Suprapubic skin (tissue), 4 donors: ENCODE results near the gene CUTA. TPM values are rescaled to one million over a fixed set of nuclear protein-coding genes. Genes with fewer than 3 reads are reported as not detected.

ENCODE experiments used
- DNase-seq, 2 donors: peaks; one replicate each; pipeline ENCODE4 v3.0.0-alpha.2; 2019; ENCODE audit warnings: low spot score in 2 of 2
- H3K27ac ChIP-seq: fragments of 200-600 bp; sonication (generic); one replicate; pipeline ENCODE4 v1.5.1; 2019
- H3K27me3 ChIP-seq: fragments of 200-600 bp; sonication (generic); one replicate; pipeline ENCODE4 v1.5.1; 2019
- H3K36me3 ChIP-seq: fragments of 200-600 bp; sonication (generic); one replicate; pipeline ENCODE4 v1.5.1; 2019
- H3K4me1 ChIP-seq: fragments of 200-600 bp; sonication (generic); one replicate; pipeline ENCODE4 v1.5.1; 2019
- H3K4me3 ChIP-seq: fragments of 200-600 bp; sonication (generic); one replicate; pipeline ENCODE4 v1.5.1; 2019; ENCODE audit warnings: mild to moderate bottlenecking
- H3K9me3 ChIP-seq: fragments of 200-600 bp; sonication (generic); one replicate; pipeline ENCODE4 v1.5.1; 2019
- EP300 ChIP-seq: sonication (generic); formaldehyde crosslinking; IDR thresholded peaks from one replicate; pipeline ENCODE4 v1.6.1; 2017; ENCODE audit warnings: antibody characterized with exemption
- POLR2A ChIP-seq, 2 donors: fragments of 450-650 bp; IDR thresholded peaks; one replicate each; pipeline ENCODE4 v1.6.1; 2017; ENCODE audit warnings: antibody characterized with exemption in 2 of 2, mild to moderate bottlenecking in 2 of 2, moderate library complexity in 2 of 2
- POLR2AphosphoS5 ChIP-seq, 3 donors: sonication (generic); formaldehyde crosslinking; IDR thresholded peaks; one replicate each; pipeline ENCODE4 v1.6.1; 2017; ENCODE audit warnings: antibody characterized with exemption in 3 of 3
- WGBS: methylation state at CpG from one replicate; pipeline ENCODE4 v1.1.5; 2018; 5-methylcytosine and 5-hydroxymethylcytosine counted together
- total RNA-seq, 4 donors: library from RNA; depleted of rRNA; stranded (reverse); fragments of >200 nt; gene quantifications; one replicate each; pipeline ENCODE4 v1.1.0, GENCODE V29; 2016
- TF ChIP-seq, protein P1 (sequence below), 2 donors: fragments of 200-600 bp in 1 of 2; fragments of 450-650 bp in 1 of 2; sonication (generic) in 1 of 2; IDR thresholded peaks; one replicate each; pipeline ENCODE4 v1.5.1; 2016 to 2019; ENCODE audit warnings: antibody characterized with exemption in 2 of 2, mild to moderate bottlenecking in 1 of 2, moderate library complexity in 1 of 2

CUTA gene
- total RNA-seq, 4 donors from 2014 or later: 119 to 185 (median 159) TPM

DNA sequence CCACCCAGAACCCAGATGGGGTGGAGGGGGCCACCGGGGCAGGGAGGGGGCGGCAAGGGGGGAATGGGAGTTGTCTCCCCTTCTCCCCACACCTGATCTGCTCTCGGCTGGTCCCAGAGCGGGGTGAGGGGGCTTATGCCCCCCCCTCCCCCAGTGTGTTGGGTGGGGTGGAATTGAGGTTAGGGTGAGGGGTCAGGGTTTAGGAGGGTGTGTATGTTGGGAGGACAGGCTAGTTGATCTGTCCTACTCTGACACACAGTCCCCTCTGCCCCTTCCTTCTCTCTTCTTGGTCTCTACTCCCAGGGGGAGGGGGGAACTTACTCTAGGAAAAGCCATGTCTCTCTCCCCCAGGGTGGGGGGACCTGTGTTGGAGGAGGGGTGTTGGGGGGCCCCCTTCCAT is 34.6 kb upstream of the CUTA start:
- H3K4me1 ChIP-seq: peaks cover 22% of the 10 kb centered on the region
- no peak overlapping the region for H3K4me3 ChIP-seq
- H3K27me3 ChIP-seq: no peaks in the 10 kb centered on the region
- peaks cover 28% of the 10 kb centered on the region for H3K36me3 ChIP-seq
- H3K9me3 ChIP-seq: no peaks in the 10 kb centered on the region
- DNase-seq: no peak
- 75% methylated on average over 3 of the region's 4 CpGs for WGBS
- H3K27ac ChIP-seq: no peak overlapping the region
- TF ChIP-seq, protein P1, sequence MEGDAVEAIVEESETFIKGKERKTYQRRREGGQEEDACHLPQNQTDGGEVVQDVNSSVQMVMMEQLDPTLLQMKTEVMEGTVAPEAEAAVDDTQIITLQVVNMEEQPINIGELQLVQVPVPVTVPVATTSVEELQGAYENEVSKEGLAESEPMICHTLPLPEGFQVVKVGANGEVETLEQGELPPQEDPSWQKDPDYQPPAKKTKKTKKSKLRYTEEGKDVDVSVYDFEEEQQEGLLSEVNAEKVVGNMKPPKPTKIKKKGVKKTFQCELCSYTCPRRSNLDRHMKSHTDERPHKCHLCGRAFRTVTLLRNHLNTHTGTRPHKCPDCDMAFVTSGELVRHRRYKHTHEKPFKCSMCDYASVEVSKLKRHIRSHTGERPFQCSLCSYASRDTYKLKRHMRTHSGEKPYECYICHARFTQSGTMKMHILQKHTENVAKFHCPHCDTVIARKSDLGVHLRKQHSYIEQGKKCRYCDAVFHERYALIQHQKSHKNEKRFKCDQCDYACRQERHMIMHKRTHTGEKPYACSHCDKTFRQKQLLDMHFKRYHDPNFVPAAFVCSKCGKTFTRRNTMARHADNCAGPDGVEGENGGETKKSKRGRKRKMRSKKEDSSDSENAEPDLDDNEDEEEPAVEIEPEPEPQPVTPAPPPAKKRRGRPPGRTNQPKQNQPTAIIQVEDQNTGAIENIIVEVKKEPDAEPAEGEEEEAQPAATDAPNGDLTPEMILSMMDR (IDR thresholded peaks at IDR 0.05): no peak
- TF ChIP-seq POLR2A (IDR thresholded peaks at IDR 0.05) (no peak), POLR2AphosphoS5 (IDR thresholded peaks at IDR 0.05) (no peak)

DNA sequence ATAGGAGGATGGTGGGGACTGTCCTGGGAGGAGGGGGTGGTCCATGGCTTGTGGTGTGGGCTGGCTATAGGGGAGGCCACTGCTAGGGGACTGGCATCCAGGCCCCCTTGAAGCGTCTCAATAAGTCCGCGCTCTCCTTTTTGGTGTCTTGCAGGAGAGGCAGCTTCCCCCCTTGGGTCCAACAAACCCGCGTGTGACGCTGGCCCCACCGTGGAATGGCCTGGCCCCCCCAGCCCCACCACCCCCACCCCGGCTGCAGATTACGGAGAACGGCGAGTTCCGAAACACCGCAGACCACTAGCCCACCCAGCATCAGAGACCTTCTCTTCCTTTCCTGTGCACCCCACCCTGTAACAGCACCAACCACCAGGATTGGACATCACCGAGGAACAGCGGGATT is 33.7 kb upstream of the CUTA start:
- Histone ChIP-seq H3K27ac (no peak overlapping the region), H3K36me3 (peaks cover 32% of the 10 kb centered on the region), H3K4me1 (peaks cover 22% of the 10 kb centered on the region), H3K27me3 (no peaks in the 10 kb centered on the region), H3K4me3 (no peak overlapping the region), H3K9me3 (no peaks in the 10 kb centered on the region)
- TF ChIP-seq POLR2A (IDR thresholded peaks at IDR 0.05) (no peak), POLR2AphosphoS5 (IDR thresholded peaks at IDR 0.05) (no peak), EP300 (no peak)
- TF ChIP-seq, protein P1 (IDR thresholded peaks at IDR 0.05): no peak
- DNase-seq: no peak
- 81% methylated on average over 5 of the region's 15 CpGs for WGBS

DNA sequence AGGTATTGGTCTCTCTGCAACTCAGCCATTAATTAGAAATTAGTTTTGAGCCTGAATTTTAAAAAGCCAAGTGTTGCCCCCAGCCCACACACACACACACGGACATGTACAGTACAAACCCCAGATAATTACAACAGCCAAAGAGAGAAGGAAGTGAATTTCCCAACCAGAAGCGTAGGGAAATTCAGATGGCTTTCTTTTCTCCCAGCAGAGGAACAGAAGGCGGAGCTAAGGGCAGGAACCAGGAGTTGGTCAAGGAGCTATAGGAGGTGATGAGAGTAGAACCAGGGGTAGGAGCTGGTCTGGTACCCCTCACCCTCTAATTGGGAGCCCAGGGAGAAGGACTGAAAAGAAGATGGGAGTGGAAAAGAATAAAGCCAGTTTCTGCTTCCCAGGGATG is 32.5 kb upstream of the CUTA start:
- Histone ChIP-seq H3K4me3 (no peak overlapping the region), H3K27me3 (no peaks in the 10 kb centered on the region), H3K4me1 (peaks cover 22% of the 10 kb centered on the region), H3K36me3 (peaks cover 29% of the 10 kb centered on the region), H3K9me3 (no peaks in the 10 kb centered on the region), H3K27ac (no peak overlapping the region)
- 71% methylated on average over 3 of the region's 3 CpGs for WGBS
- TF ChIP-seq POLR2AphosphoS5 (IDR thresholded peaks at IDR 0.05) (no peak), POLR2A (IDR thresholded peaks at IDR 0.05) (no peak), EP300 (no peak)
- TF ChIP-seq, protein P1 (IDR thresholded peaks at IDR 0.05): no peak
- no peak for DNase-seq

DNA sequence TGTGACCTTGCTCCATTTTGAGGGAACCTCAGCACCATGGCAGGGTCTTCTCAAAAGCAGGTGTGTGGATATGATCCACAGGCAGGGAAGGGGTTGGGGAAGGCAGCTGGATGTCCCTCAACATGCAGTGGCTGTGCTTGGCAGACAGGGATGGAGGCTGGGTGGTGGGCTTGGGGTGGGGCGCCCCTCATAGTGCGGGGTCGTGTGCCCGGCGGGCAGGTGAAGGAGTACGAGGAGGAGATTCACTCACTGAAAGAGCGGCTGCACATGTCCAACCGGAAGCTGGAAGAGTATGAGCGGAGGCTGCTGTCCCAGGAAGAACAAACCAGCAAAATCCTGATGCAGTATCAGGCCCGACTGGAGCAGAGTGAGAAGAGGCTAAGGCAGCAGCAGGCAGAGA is 28.4 kb upstream of the CUTA start:
- no peak overlapping the region for H3K27ac ChIP-seq
- H3K4me3 ChIP-seq: no peak overlapping the region
- DNase-seq: no peak
- 88% methylated on average over 10 of the region's 10 CpGs for WGBS
- no peaks in the 10 kb centered on the region for H3K4me1 ChIP-seq
- no peaks in the 10 kb centered on the region for H3K9me3 ChIP-seq
- no peaks in the 10 kb centered on the region for H3K27me3 ChIP-seq
- TF ChIP-seq POLR2AphosphoS5 (IDR thresholded peaks at IDR 0.05): no peak
- TF ChIP-seq EP300: no peak
- TF ChIP-seq POLR2A (IDR thresholded peaks at IDR 0.05): no peak
- TF ChIP-seq, protein P1 (IDR thresholded peaks at IDR 0.05): no peak
- H3K36me3 ChIP-seq: peaks cover 63% of the 10 kb centered on the region

DNA sequence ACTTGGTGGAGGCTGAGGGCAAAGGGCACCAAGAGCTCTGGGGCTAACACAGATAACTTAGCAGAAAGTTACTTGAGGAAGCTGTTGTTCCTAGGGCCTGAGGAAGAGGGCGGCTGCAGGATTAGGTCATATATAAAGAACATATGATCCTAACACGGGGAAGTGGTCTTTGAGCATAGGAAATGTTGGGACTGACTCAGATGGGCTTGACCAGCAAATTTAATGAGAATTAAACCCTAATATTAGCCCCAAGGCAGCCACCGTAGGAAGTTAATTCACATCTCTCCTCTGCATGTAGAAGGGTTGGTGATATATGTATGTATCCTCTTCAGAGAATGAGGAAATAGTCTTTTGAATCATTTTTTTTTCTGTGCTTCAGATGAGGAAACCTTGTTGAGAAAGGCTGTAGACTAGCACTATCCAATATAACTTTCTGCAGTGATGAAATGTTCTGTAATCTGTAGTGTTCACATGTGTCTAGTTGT is 27.3 kb upstream of the CUTA start:
- DNase-seq: no peak
- Histone ChIP-seq H3K9me3 (no peaks in the 10 kb centered on the region), H3K36me3 (peaks cover 74% of the 10 kb centered on the region), H3K27me3 (no peaks in the 10 kb centered on the region), H3K4me3 (no peak overlapping the region), H3K4me1 (no peaks in the 10 kb centered on the region), H3K27ac (no peak overlapping the region)
- TF ChIP-seq EP300 (no peak), POLR2AphosphoS5 (IDR thresholded peaks at IDR 0.05) (no peak), POLR2A (IDR thresholded peaks at IDR 0.05) (no peak)
- TF ChIP-seq, protein P1 (IDR thresholded peaks at IDR 0.05): no peak
- 88% methylated on average over 3 of the region's 3 CpGs for WGBS
